ENCODE data around the gene BLMH. TPM values are rescaled to one million over a fixed set of nuclear protein-coding genes. Genes with fewer than 3 reads are reported as not detected.
"Not testable (repeated sequence)": the region's sequence is repeated elsewhere in the genome, so short reads cannot be mapped to it uniquely, and the experiment has no call there.

BLMH gene
- total RNA-seq, 4 donors from 2014 or later, result 16.6 to 22.4 (median 20.8) TPM

- 78% methylated on average over 9 of the region's 9 CpGs for WGBS
- Histone ChIP-seq H3K9me3 (no peaks in the 10 kb centered on the region), H3K27me3 (peaks cover 0 to 39% (median 0%) of the 10 kb centered on the region in 4 donors), H3K36me3 (no peaks in the 10 kb centered on the region), H3K4me3 (no peak overlapping the region), H3K27ac (replicated peaks in 1 of 4) (no peak overlapping the region), H3K4me1 (no peaks in the 10 kb centered on the region)
- TF ChIP-seq, protein P1, sequence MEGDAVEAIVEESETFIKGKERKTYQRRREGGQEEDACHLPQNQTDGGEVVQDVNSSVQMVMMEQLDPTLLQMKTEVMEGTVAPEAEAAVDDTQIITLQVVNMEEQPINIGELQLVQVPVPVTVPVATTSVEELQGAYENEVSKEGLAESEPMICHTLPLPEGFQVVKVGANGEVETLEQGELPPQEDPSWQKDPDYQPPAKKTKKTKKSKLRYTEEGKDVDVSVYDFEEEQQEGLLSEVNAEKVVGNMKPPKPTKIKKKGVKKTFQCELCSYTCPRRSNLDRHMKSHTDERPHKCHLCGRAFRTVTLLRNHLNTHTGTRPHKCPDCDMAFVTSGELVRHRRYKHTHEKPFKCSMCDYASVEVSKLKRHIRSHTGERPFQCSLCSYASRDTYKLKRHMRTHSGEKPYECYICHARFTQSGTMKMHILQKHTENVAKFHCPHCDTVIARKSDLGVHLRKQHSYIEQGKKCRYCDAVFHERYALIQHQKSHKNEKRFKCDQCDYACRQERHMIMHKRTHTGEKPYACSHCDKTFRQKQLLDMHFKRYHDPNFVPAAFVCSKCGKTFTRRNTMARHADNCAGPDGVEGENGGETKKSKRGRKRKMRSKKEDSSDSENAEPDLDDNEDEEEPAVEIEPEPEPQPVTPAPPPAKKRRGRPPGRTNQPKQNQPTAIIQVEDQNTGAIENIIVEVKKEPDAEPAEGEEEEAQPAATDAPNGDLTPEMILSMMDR (IDR thresholded peaks at IDR 0.05), result no peak
- TF ChIP-seq POLR2AphosphoS5 (IDR thresholded peaks at IDR 0.05) (no peak), POLR2A (IDR thresholded peaks at IDR 0.05; ENCODE audit: low read depth) (no peak), EP300 (IDR thresholded peaks at IDR 0.05) (no peak)
- intact Hi-C loops (cut with DNase I), result no loop called here
- peak; percentile 89 for DNase-seq (ENCODE audit: extremely low spot score)
These were observed 84.1 kb downstream of the BLMH start for GRCh38 chr17:30207655-30208054.

DNA sequence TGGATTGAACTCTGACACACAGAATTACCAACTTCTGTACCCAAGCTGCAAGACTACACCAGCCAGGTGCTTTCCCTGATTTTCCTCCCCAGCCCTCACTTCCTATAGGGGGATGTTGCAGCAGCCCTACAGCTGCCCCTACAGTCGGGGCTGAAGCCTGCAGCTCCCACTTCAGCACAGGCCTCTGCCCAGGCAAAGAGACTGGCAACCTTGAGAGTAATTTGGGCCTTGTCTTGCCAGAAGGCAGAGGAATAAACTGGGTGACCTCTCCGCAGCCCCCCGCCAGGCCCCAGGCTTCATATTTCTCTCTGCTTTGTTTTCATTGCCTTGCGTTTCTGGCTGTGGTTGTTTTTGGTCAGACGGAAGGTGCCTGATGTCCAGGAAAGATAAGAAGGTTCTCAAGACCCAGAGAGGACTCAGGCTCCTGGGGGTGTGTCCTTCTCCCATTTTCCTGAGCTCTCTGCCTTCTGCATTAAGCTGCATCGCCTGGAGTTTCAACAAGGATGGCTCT lies 88.2 kb downstream of the BLMH start:
- Histone ChIP-seq H3K36me3 (no peaks in the 10 kb centered on the region), H3K27me3 (peaks cover 0 to 57% (median 0%) of the 10 kb centered on the region in 4 donors), H3K27ac (replicated peaks in 1 of 4) (no peak overlapping the region), H3K9me3 (no peaks in the 10 kb centered on the region), H3K4me3 (no peak overlapping the region), H3K4me1 (no peaks in the 10 kb centered on the region)
- TF ChIP-seq POLR2A (IDR thresholded peaks at IDR 0.05; ENCODE audit: low read depth), result no peak
- no peak for TF ChIP-seq POLR2AphosphoS5 (IDR thresholded peaks at IDR 0.05)
- TF ChIP-seq, protein P1 (IDR thresholded peaks at IDR 0.05), result no peak
- TF ChIP-seq EP300 (IDR thresholded peaks at IDR 0.05), result no peak
- 77% methylated on average over 6 of the region's 6 CpGs for WGBS
- no peak for DNase-seq (ENCODE audit: extremely low spot score)
- intact Hi-C loops (cut with DNase I), result no loop called here

DNA sequence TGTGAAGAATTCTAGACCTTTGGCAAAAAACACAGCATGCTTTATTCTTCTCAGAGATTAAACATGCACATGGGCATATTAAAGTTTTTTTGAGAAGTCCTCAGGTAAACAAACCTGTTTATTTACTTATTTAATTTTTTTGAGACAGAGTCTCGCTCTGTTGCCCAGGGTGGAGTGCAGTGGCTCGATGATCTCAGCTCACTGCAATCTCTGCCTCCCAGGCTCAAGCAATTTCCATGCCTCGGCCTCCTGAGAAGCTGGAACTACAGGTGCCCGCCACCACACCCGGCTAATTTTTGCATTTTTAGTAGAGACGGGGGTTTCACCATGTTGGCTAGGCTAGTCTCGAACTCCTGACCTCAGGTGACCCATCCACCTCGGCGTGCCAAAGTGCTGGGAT lies 91.1 kb downstream of the BLMH start:
- peaks cover 0 to 49% (median 0%) of the 10 kb centered on the region in 4 donors for H3K27me3 ChIP-seq
- H3K27ac ChIP-seq (replicated peaks in 1 of 4), result not testable (repeated sequence)

GRCh38 chr17:30200106-30200505 lies 91.6 kb downstream of the BLMH start:
- WGBS, result 87% methylated on average over 10 of the region's 10 CpGs
- Histone ChIP-seq H3K9me3 (no peaks in the 10 kb centered on the region), H3K36me3 (no peaks in the 10 kb centered on the region), H3K4me1 (no peaks in the 10 kb centered on the region), H3K4me3 (no peak overlapping the region), H3K27ac (replicated peaks in 1 of 4) (no peak overlapping the region), H3K27me3 (peaks cover 0 to 45% (median 0%) of the 10 kb centered on the region in 4 donors)
- no peak for DNase-seq (ENCODE audit: extremely low spot score)
- intact Hi-C loops (cut with DNase I), result no loop called here
- no peak for TF ChIP-seq POLR2A (IDR thresholded peaks at IDR 0.05; ENCODE audit: low read depth)
- no peak for TF ChIP-seq POLR2AphosphoS5 (IDR thresholded peaks at IDR 0.05)
- TF ChIP-seq, protein P1 (IDR thresholded peaks at IDR 0.05), result no peak
- TF ChIP-seq EP300 (IDR thresholded peaks at IDR 0.05), result no peak

More for the DNA sequence above, 91.1 kb downstream of the BLMH start:
- intact Hi-C loops (cut with DNase I); H3K4me1 ChIP-seq; DNase-seq (ENCODE audit: extremely low spot score); H3K36me3 ChIP-seq; H3K9me3 ChIP-seq; H3K4me3 ChIP-seq: not testable (repeated sequence)
- 89% methylated on average over 8 of the region's 9 CpGs for WGBS

DNA sequence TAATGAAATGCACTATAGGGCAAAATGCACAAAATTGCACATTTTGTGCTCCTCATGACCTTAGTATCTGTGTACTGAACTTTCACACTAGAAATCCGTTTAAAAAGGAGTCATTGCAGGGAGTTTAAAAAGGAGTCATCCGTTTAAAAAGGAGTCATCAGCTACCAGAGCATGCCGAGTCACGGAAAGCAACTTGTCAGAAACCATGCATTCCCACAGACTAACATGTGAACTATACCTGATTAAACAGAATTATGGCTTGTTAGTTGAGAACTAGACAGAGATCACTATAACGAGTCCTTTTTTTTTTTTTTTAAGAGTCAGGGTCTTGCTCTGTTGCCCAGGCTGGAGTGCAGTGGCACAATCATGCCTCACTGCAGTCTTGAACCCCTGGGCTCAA lies 92.1 kb downstream of the BLMH start:
- no peaks in the 10 kb centered on the region for H3K4me1 ChIP-seq
- 82% methylated on average over 5 of the region's 5 CpGs for WGBS
- H3K9me3 ChIP-seq, result no peaks in the 10 kb centered on the region
- intact Hi-C loops (cut with DNase I), result no loop called here
- peaks cover 0 to 42% (median 0%) of the 10 kb centered on the region in 4 donors for H3K27me3 ChIP-seq
- H3K4me3 ChIP-seq, result no peak overlapping the region
- no peak overlapping the region for H3K27ac ChIP-seq (replicated peaks in 1 of 4)
- no peak for TF ChIP-seq POLR2A (IDR thresholded peaks at IDR 0.05; ENCODE audit: low read depth)
- TF ChIP-seq, protein P1 (IDR thresholded peaks at IDR 0.05), result no peak
- TF ChIP-seq POLR2AphosphoS5 (IDR thresholded peaks at IDR 0.05), result no peak
- no peak for TF ChIP-seq EP300 (IDR thresholded peaks at IDR 0.05)
- H3K36me3 ChIP-seq, result no peaks in the 10 kb centered on the region
- no peak for DNase-seq (ENCODE audit: extremely low spot score)

Small RNAs within 50 kb of the gene (small RNA-seq; reads per million reads assigned to genes)
- gene RF00154, result 20.8 to 34.1 (median 31.0) reads per million in 3 donors
- 0 reads per million in 3 donors for gene RNU6-1267P

Other genes with a start within 250 kb of the BLMH start
- 10 to 100 TPM; 20.0 to 38.6 (median 30.3) TPM for gene NSRP1, start 175.1 kb downstream of the BLMH start, total RNA-seq
- under 1 TPM; 0.11 to 0.50 (median 0.27) TPM for gene SLC6A4, start 56.2 kb downstream of the BLMH start, total RNA-seq
- gene TMIGD1, start 42.1 kb upstream of the BLMH start, total RNA-seq, result under 1 TPM in 1 of 4 donors, not detected in 3; 0.29 TPM
- 100 to 1,000 TPM in 2 of 4 donors, 10 to 100 TPM in 2; 67.0 to 141 (median 95.1) TPM for gene CPD, start 87.0 kb upstream of the BLMH start, total RNA-seq
- gene GOSR1, start 185.5 kb upstream of the BLMH start, total RNA-seq, result 10 to 100 TPM; 28.3 to 49.5 (median 34.2) TPM

All from esophagus muscularis mucosa (tissue), 4 donors.